Type B pancreatic cell (in vitro differentiated cells): Measurements from ENCODE around the gene C12orf50. TPM values are rescaled to one million over a fixed set of nuclear protein-coding genes. Genes with fewer than 3 reads are reported as not detected.
A peak's percentile ranks its signal among the peaks of the same experiment; 100 is the strongest.
"Not testable (repeated sequence)": the region's sequence is repeated elsewhere in the genome, so short reads cannot be mapped to it uniquely, and the experiment has no call there.

Experiments
- DNase-seq: peaks from one replicate; pipeline ENCODE4 v3.0.0; 2021; ENCODE audit warnings: mixed read lengths; ENCODE audit not compliant: unreplicated experiment; ENCODE audit errors: extremely low spot score
- H3K27ac Mint-ChIP-seq: 2 replicates; pipeline ENCODE4 v1.8.0; 2021; ENCODE audit warnings: mild to moderate bottlenecking, mixed read lengths
- H3K27me3 Mint-ChIP-seq: 2 replicates; pipeline ENCODE4 v1.8.0; 2021; ENCODE audit warnings: mixed read lengths
- H3K36me3 Mint-ChIP-seq: 2 replicates; pipeline ENCODE4 v1.8.0; 2021; ENCODE audit warnings: mixed read lengths
- H3K4me1 Mint-ChIP-seq: one replicate; pipeline ENCODE4 v1.8.0; 2021; ENCODE audit warnings: mixed read lengths; ENCODE audit not compliant: unreplicated experiment
- H3K4me3 Mint-ChIP-seq: 2 replicates; pipeline ENCODE4 v1.8.0; 2021; ENCODE audit warnings: mild to moderate bottlenecking, mixed read lengths
- H3K9me3 Mint-ChIP-seq: 2 replicates; pipeline ENCODE4 v1.8.0; 2021; ENCODE audit warnings: mixed read lengths
- CTCF ChIP-seq: fragments of 200-600 bp; sonication (generic); conservative IDR thresholded peaks from 2 replicates; pipeline ENCODE4 v1.5.0; 2021; ENCODE audit warnings: antibody characterized with exemption, mild to moderate bottlenecking
- total RNA-seq: library from RNA; stranded (reverse); gene quantifications from 2 replicates; pipeline ENCODE4 v1.2.1, GENCODE V29; 2021; ENCODE audit warnings: low replicate concordance

Gene C12orf50
- total RNA-seq, 1 donor from 2014 or later = 0.17 TPM

GRCh38 chr12:88036353-88036965, 7.3 kb upstream of the C12orf50 start:
- H3K36me3 Mint-ChIP-seq = peaks cover 5% of the 10 kb centered on the region
- H3K4me3 Mint-ChIP-seq = peak overlapping the region; percentile 98
- peaks cover 29% of the 10 kb centered on the region for H3K4me1 Mint-ChIP-seq
- H3K27me3 Mint-ChIP-seq = no peaks in the 10 kb centered on the region
- no peaks in the 10 kb centered on the region for H3K9me3 Mint-ChIP-seq
- TF ChIP-seq CTCF = no peak
- H3K27ac Mint-ChIP-seq = peak overlapping the region; percentile 73
- no peak for DNase-seq

- Mint-ChIP-seq H3K27me3 (no peaks in the 10 kb centered on the region), H3K36me3 (peaks cover under 1% of the 10 kb centered on the region), H3K4me3 (peak overlapping the region; percentile 98), H3K4me1 (peaks cover 29% of the 10 kb centered on the region), H3K27ac (peak overlapping the region; percentile 73), H3K9me3 (no peaks in the 10 kb centered on the region)
- DNase-seq = no peak
- no peak for TF ChIP-seq CTCF
Observed at GRCh38 chr12:88035907-88036289, 6.7 kb upstream of the C12orf50 start.

GRCh38 chr12:88035271-88035906, 6.2 kb upstream of the C12orf50 start:
- peak overlapping the region; percentile 73 for H3K27ac Mint-ChIP-seq
- peak; percentile 90 for DNase-seq
- H3K4me3 Mint-ChIP-seq = peak overlapping the region; percentile 98
- TF ChIP-seq CTCF = no peak
- no peaks in the 10 kb centered on the region for H3K36me3 Mint-ChIP-seq
- H3K9me3 Mint-ChIP-seq = no peaks in the 10 kb centered on the region
- H3K27me3 Mint-ChIP-seq = no peaks in the 10 kb centered on the region
- H3K4me1 Mint-ChIP-seq = peaks cover 29% of the 10 kb centered on the region

GRCh38 chr12:88031161-88031560, 2.0 kb upstream of the C12orf50 start:
- H3K27ac Mint-ChIP-seq, H3K4me3 Mint-ChIP-seq, H3K4me1 Mint-ChIP-seq, H3K27me3 Mint-ChIP-seq, H3K36me3 Mint-ChIP-seq, DNase-seq, H3K9me3 Mint-ChIP-seq: not testable (repeated sequence)

- H3K4me3 Mint-ChIP-seq = no peak overlapping the region
- no peaks in the 10 kb centered on the region for H3K4me1 Mint-ChIP-seq
- peaks cover 5% of the 10 kb centered on the region for H3K27me3 Mint-ChIP-seq
- no peak for TF ChIP-seq CTCF
- H3K9me3 Mint-ChIP-seq = peaks cover 5% of the 10 kb centered on the region
- H3K36me3 Mint-ChIP-seq = no peaks in the 10 kb centered on the region
- H3K27ac Mint-ChIP-seq = no peak overlapping the region
- DNase-seq = no peak
Observed at GRCh38 chr12:88026196-88026595, 3.0 kb downstream of the C12orf50 start.

- no peak for TF ChIP-seq CTCF
- no peak for DNase-seq
- Mint-ChIP-seq H3K4me3 (no peak overlapping the region), H3K27me3 (no peaks in the 10 kb centered on the region), H3K9me3 (peaks cover 24% of the 10 kb centered on the region), H3K36me3 (no peaks in the 10 kb centered on the region), H3K27ac (no peak overlapping the region), H3K4me1 (no peaks in the 10 kb centered on the region)
Observed at GRCh38 chr12:88017964-88018363, 11.2 kb downstream of the C12orf50 start.
